Subcutaneous adipose tissue (tissue), 4 donors: Measurements from ENCODE around the gene C10orf105. TPM values are rescaled to one million over a fixed set of nuclear protein-coding genes. Genes with fewer than 3 reads are reported as not detected.

Experiments
- total RNA-seq, 4 donors: library from RNA; depleted of rRNA; stranded (reverse); fragments of >200 nt; gene quantifications; one replicate each; pipeline ENCODE4 v1.1.0, GENCODE V29; 2016
- TF ChIP-seq, protein P1 (sequence below): fragments of 450-650 bp; IDR thresholded peaks from one replicate; pipeline ENCODE4 v1.5.1; 2016; ENCODE audit warnings: low read depth, mild to moderate bottlenecking, control low read depth, antibody characterized with exemption, moderate library complexity

Gene C10orf105
- total RNA-seq, 4 donors from 2014 or later = 0.19 to 0.22 TPM; not detected in 2

DNA sequence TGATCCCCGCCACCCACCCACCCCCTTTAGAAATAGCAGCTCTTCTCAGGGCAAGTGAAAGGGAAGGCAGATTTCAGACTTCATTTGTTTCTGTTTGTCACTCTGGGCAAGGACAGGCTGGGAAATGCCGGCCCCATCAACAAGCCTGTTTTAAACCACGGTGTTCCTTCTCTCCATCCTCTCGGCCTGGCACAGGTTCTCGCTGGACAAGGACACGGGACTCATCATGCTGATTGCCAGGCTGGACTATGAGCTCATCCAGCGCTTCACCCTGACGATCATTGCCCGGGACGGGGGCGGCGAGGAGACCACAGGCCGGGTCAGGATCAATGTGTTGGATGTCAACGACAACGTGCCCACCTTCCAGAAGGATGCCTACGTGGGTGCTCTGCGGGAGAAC lies 42.3 kb downstream of the C10orf105 start:
- TF ChIP-seq, protein P1, sequence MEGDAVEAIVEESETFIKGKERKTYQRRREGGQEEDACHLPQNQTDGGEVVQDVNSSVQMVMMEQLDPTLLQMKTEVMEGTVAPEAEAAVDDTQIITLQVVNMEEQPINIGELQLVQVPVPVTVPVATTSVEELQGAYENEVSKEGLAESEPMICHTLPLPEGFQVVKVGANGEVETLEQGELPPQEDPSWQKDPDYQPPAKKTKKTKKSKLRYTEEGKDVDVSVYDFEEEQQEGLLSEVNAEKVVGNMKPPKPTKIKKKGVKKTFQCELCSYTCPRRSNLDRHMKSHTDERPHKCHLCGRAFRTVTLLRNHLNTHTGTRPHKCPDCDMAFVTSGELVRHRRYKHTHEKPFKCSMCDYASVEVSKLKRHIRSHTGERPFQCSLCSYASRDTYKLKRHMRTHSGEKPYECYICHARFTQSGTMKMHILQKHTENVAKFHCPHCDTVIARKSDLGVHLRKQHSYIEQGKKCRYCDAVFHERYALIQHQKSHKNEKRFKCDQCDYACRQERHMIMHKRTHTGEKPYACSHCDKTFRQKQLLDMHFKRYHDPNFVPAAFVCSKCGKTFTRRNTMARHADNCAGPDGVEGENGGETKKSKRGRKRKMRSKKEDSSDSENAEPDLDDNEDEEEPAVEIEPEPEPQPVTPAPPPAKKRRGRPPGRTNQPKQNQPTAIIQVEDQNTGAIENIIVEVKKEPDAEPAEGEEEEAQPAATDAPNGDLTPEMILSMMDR = no peak

DNA sequence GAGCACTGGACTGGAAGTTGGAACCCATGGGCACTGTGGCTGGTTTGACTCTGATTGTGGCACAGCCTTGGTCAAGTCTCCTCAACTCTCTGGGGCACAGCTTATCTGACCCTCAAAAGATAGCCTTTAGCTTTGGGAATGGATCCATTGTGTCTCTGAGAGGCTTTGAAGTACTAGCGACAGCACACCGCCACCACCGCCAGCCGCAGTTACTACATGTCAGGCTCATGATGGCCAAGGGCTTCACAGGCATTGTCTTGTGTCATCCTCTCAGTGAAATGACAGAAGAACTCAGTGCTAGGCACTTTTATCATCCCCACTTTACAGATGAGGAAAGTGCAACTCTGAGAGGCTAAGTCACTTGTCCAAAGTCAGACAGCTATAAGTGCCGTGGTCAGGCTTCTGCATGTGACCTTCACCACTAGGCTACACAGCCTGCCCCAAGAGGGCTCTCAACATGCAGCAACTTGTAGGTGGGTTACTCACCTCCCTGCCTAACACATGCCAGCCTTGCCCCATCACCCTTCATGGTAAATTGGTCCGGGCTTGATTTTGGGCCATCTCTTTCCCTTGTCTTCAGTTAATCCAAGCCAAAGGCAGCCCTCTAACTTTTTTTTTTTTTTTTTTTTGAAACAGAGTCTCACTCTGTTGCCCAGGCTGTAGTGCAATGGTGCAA lies 44.1 kb downstream of the C10orf105 start:
- TF ChIP-seq, protein P1 = no peak

DNA sequence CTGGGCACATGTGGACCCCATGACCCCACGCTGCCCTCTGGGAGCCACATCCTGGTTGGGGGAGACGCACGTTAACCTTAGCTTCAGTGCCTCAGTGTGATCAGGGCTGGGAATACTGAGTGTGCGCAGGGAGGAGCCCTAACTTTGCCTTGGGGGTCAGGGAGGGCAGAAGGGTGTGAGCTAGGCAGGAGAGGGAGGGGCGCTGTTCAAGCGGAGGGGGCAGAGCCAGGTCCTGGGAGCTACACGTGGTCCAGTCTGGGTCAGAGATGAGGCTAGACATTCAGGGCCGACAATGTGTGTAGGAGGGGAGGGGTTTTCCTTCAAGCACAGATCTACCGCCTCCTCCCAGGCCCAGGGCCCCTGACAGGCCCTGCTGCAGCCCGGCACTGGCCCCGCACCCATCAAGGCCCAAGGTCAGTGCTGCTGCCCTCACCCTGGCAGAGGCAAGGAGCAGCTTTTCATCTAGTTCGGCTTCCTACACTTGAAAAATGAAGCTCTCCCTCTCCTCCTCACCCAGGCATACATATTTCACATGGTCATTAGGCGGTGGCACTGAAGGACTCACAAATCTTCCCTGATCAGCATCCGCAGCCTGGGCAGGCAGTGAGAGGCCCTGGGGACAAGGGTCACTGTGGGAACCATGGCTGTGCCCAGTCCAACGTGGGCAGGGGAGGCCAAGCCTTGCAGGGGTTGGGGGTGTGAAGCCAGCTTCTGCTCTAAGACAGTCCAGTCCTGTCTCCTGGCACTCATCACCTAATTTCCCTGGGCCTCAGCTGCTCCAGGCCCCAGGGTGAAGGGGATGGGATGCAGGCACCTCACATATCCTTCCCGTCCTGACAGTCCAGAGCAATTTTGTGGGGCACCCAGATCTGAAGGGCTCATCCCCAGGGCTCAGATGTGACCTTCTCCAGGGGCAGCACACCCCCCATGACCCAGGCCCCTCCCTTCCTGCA lies 47.3 kb downstream of the C10orf105 start:
- TF ChIP-seq, protein P1 = no peak

DNA sequence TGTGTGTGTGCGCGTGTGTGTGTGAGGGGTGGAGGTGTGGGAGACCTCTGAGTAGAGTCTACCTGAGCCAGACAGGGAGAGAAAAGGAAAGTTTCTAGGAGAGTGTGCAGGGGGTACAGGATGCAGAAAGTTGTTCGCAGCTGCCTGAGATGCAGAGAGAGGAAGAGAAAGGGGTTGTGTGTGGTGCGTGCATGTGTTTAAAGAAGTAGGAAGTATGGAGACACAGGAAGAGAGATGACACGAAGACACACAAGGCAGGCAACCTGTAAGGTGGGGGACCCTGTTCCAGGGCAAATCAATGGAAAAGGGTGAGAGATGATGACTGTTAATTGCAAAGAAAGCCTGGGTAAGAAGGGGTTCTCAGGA lies 52.2 kb downstream of the C10orf105 start:
- TF ChIP-seq, protein P1 = no peak

DNA sequence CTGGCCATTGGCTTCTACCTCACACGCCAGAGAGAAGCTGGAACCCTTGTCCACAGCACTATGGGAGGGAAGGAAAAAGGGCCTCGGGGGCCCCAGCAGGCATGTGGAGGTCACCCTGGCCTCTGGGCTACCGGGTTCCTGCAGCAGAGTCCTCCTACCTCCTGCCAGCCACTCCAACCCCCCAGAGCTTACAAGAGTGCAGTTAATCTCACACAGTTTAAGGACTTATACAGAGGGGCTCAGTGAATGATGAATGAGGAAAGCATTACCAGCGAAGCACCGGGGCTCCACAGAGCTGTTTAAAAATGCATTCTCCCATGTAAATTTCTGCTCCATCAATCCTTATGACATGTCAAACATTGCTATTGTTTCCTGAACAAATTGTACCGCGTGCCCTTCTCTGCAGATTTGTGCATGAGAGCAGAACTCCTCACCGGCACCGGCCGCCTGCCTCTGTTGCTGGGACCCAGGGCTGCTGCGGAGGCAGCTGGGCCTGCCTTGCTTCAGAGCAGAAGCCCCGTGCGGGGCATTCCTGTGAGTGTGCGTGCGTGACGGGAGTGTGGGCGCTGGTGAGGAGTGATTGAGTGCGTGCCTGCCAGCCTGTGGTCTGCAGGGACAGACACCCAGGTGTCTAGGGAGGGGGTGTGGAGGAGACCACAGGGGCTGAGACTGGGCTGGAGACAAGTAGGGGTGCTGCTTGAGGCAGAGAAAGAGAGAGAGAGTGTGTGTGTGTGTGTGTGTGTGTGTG lies 52.8 kb downstream of the C10orf105 start:
- TF ChIP-seq, protein P1 = no peak

DNA sequence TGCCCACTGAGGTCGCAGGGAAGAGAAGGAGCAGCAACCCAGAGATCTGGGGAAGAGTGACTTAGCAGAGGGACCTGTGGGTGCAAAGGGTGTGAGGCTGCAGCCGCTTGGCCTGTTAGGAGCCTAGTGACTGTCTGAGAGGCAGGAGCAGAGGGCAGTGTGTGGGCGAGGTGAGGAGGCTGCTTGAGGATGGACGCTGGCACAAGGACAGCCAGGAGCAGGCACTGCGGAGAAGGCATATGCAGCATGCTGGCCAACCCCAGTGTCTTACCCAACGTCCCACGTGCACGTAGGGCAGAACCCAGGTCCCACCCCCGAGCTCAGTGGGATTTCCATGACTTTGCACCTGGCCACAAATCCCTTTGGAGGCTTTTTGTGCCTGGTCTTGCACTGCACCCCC lies 54.1 kb downstream of the C10orf105 start:
- TF ChIP-seq, protein P1 = no peak

DNA sequence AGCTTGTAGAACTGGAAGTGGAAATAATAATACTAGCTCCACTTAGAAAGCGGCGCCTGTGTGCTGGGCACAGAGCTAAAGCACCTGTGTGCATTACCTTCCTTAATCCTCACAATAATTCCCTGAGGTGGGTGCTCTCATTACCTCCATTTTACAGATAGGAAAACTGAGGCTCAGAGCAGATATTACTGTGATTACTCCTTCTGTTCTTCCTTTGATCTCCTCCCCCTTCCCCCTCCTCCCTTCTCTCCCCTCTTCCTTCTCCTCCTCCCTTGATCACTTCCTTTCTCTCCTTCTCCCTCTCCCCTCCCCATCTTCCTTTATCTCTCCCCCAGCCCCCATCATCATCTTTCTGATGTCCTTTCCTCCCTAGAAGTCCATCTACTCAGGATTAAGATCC lies 55.0 kb downstream of the C10orf105 start:
- TF ChIP-seq, protein P1 = no peak
